A549 treated with RU486 at 1 μM for 4 hours (cell line): ENCODE measurements around the gene ZFPL1. TPM values are rescaled to one million over a fixed set of nuclear protein-coding genes. Genes with fewer than 3 reads are reported as not detected.

Experiments
- total RNA-seq: library from RNA; stranded (reverse); fragments of 200-300 nt; extraction: Qiagen RNA extraction; gene quantifications from 5 replicates; pipeline ENCODE4 v1.2.3, GENCODE V29; 2022; ENCODE audit warnings: low read depth

Gene ZFPL1
- total RNA-seq = 29.8 to 38.6 TPM (median 32.9 TPM) in 5 replicates

DNA sequence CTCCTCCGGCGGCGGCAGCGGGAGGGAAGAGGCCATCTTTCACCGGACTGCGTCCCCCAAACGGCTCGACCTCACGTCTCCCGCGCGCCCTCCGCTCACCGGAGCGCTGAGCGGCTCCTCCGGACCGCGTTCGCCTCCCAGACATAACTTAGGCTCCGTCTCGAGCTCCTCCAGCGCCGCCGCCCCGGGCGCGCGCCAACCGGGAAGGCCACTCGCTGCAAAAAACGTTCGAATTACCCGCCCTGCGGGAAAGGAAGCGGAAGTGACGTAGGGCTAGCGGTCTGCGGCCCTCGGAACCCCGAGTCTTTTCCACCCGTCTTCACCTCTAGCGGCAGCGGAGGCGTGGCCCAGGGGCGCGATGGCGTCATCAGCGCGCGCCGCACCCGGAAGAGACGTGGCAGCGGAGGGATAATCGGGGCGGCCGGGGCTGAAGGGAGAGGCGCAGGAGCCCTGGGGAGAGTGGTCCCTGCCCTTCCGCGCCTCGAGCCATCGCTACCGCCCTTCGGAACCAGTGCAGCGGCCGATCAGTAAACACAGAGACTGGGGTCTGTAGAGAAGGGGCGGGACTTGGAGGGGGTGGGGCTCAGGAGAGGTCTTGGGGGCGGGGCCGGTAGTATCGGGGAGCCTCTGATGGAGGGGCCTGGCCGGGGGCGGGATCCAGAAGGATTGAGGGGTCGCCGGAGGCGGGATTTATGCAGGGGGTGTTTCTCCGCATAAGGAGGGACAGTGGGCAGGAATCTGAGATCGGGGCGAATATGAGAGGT is at the start of gene ZFPL1, which contains the start of gene CDCA5:
Gene ZFPL1, plus strand, starts transcription at position 389 of the 764 bp plus-strand sequence. CDS start 477 bp downstream, outside the sequence.
Gene CDCA5, minus strand, starts transcription at position 207 of the 764 bp plus-strand sequence. Its CDS starts 62 bp downstream, at position 145.

DNA sequence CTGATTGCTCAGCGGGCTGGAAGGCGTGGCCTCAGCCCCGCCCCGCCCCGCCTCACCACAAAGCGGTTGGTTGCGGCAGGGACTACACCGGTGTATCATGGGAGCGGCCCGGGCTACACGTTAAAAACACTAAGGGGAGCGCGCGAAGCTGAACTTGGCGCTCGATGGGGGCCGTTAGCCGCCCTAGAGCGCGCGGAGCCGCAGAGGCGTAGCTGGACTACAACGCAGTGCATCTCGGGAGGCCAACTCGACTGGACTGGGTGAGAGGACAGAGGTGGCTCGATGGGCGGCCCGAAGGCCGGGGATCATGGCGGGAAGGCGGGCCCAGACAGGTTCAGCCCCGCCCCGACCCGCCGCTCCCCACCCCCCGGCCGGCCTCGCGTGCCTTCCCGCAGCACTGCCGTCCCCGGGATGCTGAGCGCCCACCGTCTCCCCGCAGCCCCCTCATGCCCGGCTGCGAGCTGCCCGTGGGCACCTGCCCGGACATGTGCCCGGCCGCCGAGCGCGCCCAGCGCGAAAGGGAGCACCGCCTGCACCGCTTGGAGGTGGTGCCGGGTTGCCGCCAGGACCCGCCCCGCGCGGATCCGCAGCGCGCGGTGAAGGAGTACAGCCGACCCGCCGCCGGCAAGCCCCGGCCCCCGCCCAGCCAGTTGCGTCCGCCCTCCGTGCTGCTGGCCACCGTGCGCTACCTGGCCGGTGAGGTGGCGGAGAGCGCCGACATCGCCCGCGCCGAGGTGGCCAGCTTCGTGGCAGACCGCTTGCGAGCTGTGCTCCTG is 43.0 kb upstream of the ZFPL1 start, which contains the start of gene SAC3D1:
Gene SAC3D1, plus strand, starts transcription at position 364 of the 776 bp plus-strand sequence. Its CDS starts 83 bp downstream, at position 447.

DNA sequence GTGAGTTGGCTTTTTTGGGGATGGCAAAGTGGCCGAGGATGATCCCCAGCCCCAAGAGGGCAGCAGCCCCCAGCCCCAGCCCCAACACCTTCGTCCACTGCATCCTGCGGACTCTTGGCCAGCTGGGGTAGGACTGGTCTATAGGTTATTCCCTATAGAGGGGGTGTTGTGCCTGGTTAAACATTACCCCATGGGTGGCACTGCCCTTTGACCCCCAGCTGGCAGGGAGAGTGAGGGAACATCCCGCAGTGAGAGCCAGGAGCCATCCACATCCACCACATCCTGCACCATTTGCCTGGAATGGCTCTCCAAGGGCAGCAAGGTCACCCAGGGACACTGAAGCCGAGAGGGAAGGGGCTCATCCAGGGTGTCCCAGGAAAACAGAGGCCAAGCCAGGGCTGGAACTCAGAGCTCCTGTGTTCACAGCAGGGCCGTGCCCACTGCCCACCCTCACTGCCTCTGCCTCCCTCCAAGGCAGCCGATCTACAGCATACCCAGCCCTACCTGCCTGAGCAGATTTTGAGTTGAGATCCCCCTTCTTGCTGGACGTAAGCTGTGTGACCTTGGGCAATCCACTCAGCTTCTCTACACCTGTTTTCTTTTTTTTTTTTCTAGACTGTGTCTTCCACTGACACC is 25.5 kb upstream of the ZFPL1 start, which contains the start of gene NAALADL1:
Gene NAALADL1, minus strand, starts transcription at position 135 of the 636 bp plus-strand sequence. Its CDS starts 32 bp downstream, at position 103.

DNA sequence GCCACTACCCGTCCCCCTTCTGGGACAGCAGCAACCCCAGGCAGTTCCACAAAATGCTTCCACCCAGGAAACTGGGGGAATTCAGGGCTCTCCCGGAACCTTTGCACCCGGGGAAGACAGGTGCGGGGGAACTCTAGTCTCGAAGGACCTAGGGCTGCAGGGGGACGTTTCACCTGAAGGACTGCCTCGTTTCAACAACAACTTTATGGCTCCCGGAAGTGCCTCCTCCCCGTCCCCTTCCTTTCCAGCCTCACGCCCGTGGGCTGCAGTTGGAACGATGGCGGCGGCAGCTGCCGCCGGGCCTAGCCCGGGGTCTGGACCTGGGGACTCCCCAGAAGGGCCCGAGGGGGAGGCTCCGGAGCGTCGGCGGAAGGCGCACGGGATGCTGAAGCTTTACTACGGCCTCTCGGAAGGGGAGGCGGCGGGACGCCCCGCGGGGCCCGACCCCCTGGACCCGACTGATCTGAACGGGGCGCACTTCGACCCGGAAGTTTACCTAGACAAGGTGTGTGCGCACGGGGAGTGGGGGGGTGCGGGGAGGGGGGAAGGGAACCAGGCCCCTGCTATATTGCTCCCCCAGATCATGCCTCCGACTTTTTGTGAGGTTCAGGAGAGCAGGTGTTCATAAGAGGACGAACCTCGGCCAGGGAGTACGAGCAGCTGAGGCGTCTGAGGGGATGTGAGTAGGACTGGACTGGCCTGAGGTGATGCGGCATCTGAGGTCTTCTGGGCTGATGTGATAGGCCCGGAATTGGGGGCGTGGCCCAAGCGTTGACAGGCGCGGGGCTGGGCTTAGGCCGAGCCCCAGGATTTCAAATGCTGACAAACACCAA is 12.2 kb downstream of the ZFPL1 start, which contains the start of gene VPS51:
Gene VPS51, plus strand, starts transcription at position 241 of the 833 bp plus-strand sequence. Its CDS starts 37 bp downstream, at position 278.

DNA sequence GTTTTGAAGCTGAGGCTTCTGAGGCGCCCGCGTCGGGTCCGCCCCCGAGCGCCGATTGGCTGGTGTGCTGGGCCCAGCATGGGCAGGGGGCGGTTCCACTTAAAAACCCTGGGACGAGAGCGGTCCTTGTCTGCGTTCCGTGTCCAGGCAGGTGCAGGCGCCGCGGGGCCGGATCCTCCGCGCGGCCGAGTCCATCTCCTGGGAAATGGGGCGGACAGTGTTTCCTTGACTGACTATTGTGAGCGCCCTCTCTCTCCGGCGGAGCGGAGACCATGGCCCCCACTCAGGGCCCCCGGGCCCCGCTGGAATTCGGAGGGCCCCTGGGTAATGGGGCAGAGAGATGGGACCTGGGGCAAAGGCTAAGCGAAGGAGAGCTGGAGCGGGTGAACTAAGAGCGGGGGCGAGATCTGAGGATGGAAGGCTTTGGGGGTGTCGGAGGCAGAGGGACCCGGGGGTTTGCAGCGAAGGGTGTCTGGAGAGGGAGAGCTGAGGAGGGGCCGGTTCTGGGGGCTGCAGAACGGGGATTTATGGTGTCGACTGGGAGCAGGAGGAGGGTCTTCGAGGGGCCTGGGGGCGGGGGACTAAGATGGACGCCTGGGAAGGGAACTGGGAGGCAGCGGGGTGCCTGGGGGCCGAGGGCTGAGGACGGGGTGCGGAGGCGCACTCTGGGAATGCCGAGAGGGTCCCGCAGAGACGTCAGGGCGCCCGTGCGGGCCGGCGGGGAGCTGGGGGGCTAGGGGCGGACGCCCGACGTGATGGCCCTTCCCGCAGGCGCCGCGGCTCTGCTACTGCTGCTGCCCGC is 27.9 kb downstream of the ZFPL1 start, which contains the start of gene TM7SF2:
Gene TM7SF2, plus strand, starts transcription at position 129 of the 802 bp plus-strand sequence. Its CDS starts 144 bp downstream, at position 273.

DNA sequence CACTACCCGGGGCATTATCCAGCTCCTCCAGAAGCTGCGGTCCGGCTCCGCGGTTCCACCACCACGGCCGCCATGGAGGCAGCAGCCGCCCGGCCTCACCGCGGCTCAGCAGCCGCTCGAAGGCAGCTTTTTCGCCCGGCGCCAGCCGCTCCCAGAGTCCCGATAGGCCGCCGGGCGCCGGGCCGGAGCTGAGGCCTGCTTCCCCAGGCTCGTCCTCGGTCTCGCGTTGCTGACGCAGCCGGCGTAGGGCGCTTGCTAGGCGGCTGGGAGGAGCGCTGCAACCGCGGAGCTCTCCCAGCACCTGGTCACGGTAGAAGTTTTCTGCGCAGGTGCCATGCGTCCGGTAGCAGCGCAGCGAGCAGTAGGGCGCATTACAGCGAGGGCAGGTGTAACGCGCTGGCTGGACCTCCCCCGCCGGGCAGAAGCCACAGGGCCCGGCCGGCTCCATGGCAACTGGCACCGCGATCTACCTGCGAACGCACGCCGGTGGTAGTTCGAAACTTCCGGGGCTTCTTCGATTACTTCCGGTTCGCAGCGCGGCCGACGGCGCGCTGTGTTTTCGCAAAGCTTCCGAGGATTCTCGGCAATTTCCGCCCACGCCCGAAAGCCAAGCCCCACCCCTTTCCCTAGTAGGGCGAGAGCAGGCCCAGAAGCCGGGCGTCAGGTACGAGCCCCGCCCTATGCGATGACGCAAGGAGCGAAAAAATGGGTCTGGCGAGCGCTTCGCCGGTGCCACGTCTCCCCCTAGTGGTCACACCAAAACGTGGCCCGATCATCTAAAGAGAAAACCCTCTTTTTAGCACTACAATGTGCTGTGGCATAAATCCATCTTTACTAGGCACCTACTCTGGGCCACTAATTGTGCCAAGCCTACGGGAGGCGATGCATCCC is 33.4 kb downstream of the ZFPL1 start, which contains the start of gene ZNHIT2:
Gene ZNHIT2, minus strand, starts transcription at position 496 of the 891 bp plus-strand sequence. Its CDS starts 48 bp downstream, at position 448.

DNA sequence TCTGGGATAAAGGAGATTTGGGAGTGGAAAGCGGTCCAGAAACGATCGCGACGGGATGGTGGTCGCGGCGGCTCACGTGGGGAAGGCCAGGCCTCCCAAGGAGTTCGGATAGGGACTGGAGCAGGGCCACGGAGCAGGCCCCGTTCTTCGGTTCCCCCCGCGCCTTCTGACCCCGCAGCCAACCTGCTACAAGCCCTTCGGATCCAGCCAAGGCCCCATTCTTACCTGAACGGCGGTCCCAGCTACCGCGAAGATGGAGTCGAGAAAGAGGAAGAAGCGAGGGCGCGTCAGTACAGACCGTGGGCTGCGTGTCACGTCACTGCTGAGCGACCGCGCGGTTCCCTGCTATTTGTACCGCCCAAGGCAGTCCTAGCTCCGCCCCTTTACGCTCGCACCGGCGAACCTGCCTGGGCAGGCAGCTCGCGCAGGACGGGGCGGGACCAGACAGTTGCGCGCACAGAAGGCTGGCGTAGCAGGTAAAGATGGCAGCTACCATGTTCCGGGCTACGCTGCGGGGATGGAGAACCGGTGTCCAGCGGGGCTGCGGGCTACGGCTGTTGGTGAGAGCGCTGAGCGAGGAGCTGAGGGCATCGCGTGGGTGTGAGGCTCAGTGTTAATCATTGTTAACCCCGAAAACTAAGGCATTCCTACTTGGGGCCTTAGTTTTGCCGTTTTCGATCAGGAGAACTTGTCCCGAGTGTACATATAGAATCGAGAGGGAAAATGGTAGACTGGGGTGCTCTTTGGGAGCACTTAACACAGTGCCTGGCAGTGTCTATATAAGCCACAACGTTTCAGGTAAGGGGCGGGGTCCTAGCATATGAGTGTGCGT is 38.1 kb downstream of the ZFPL1 start, which contains the start of the genes FAU and MRPL49:
Gene FAU, minus strand, starts transcription at position 270 of the 832 bp plus-strand sequence. CDS start 321 bp downstream, outside the sequence.
Gene MRPL49, plus strand, starts transcription at position 457 of the 832 bp plus-strand sequence. Its CDS starts 26 bp downstream, at position 483.

DNA sequence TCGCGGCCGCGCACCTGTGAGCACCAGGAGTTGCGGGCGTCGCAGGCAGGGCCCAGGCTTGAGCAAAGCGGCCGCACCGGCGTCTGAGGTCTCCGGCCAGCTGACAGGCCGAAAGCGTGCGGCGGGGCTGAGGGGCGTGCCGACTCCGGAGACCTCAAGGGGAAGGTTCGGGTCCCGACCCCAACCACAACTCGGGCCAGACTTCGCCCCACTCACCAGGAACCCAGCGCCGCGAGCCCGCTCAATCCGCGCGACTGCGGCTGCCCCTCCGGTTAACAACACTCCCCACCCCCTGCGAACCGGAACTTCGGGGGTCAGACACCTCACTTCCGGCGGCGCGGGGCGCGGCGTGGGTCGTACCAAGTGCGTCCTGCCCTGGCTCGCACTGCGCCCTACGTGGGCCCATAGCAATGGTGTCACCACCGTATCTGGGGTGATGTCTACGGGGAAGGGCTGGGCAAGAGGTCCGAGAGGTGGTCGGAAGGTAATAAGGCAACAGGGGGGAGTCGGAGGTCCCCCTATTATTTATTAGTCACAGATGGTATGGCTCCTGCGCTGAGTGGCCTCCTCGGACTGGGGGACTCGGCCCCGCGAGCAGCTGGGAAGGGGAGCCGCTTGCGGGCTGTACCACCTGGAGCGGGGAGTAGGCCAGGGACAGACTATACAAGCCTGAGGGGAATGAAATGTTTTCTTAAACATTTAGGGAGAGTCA is 50.4 kb downstream of the ZFPL1 start, which contains the start of gene SYVN1:
Gene SYVN1, minus strand, starts transcription at position 280 of the 712 bp plus-strand sequence. CDS start 918 bp downstream, outside the sequence.

Other genes starting within 250 kb of the ZFPL1 start
- gene CDC42BPG, start 239.6 kb upstream of the ZFPL1 start, total RNA-seq = 0.95 to 1.9 TPM (median 1.5 TPM) in 5 replicates
- gene EHD1, start 205.6 kb upstream of the ZFPL1 start, total RNA-seq = 105 to 137 TPM (median 131 TPM) in 5 replicates
- 13.4 to 25.2 TPM (median 22.4 TPM) in 5 replicates for gene ATG2A, start 167.0 kb upstream of the ZFPL1 start, total RNA-seq
- gene PPP2R5B, start 159.5 kb upstream of the ZFPL1 start, total RNA-seq = 4.3 to 5.9 TPM (median 4.6 TPM) in 5 replicates
- gene GPHA2, start 148.3 kb upstream of the ZFPL1 start, total RNA-seq = not detected in 5 replicates
- not detected in 5 replicates for gene MAJIN, start 112.1 kb upstream of the ZFPL1 start, total RNA-seq
- 0.71 to 1.2 TPM (median 0.86 TPM) in 5 replicates for gene BATF2, start 87.3 kb upstream of the ZFPL1 start, total RNA-seq
- 168 to 199 TPM (median 191 TPM) in 5 replicates for gene ARL2, start 70.1 kb upstream of the ZFPL1 start, total RNA-seq
- gene SNX15, start 56.8 kb upstream of the ZFPL1 start, total RNA-seq = 18.6 to 23.3 TPM (median 21.8 TPM) in 5 replicates
- 35.9 to 63.7 TPM (median 56.6 TPM) in 5 replicates for gene SAC3D1, start 43.0 kb upstream of the ZFPL1 start, total RNA-seq
- gene NAALADL1, start 25.7 kb upstream of the ZFPL1 start, total RNA-seq = not detected in 5 replicates
- gene CDCA5, start 182 bp upstream of the ZFPL1 start, total RNA-seq = 56.3 to 71.6 TPM (median 66.3 TPM) in 5 replicates
- gene VPS51, start 12.0 kb downstream of the ZFPL1 start, total RNA-seq = 51.9 to 62.4 TPM (median 53.8 TPM) in 5 replicates
- gene TM7SF2, start 27.6 kb downstream of the ZFPL1 start, total RNA-seq = 5.2 to 8.7 TPM (median 6.5 TPM) in 5 replicates
- gene ZNHIT2, start 33.5 kb downstream of the ZFPL1 start, total RNA-seq = 13.4 to 26.8 TPM (median 23.3 TPM) in 5 replicates
- gene FAU, start 37.9 kb downstream of the ZFPL1 start, total RNA-seq = 832 to 1,047 TPM (median 993 TPM) in 5 replicates
- gene MRPL49, start 38.1 kb downstream of the ZFPL1 start, total RNA-seq = 66.5 to 79.9 TPM (median 72.3 TPM) in 5 replicates
- gene SYVN1, start 50.3 kb downstream of the ZFPL1 start, total RNA-seq = 27.8 to 43.7 TPM (median 41.1 TPM) in 5 replicates
- not detected in 5 replicates for gene SPDYC, start 86.0 kb downstream of the ZFPL1 start, total RNA-seq
- 90.5 to 114 TPM (median 104 TPM) in 5 replicates for gene CAPN1, start 97.7 kb downstream of the ZFPL1 start, total RNA-seq
- 13.0 to 21.6 TPM (median 16.9 TPM) in 5 replicates for gene POLA2, start 177.7 kb downstream of the ZFPL1 start, total RNA-seq
- 12.9 to 17.9 TPM (median 15.8 TPM) in 5 replicates for gene CDC42EP2, start 230.6 kb downstream of the ZFPL1 start, total RNA-seq
- gene DPF2, start 249.6 kb downstream of the ZFPL1 start, total RNA-seq = 38.9 to 41.1 TPM (median 39.0 TPM) in 5 replicates